ENCODE data around the gene WFDC12. TPM values are rescaled to one million over a fixed set of nuclear protein-coding genes. Genes with fewer than 3 reads are reported as not detected.

The WFDC12 gene
- total RNA-seq, 2 donors from 2014 or later: not detected

GRCh38 chr20:45154183-45154582, 29.9 kb upstream of the WFDC12 start:
- H3K9me3 Mint-ChIP-seq: peaks cover 30% of the 10 kb centered on the region
- H3K27me3 Mint-ChIP-seq (ENCODE audit: insufficient read depth): peaks cover 19% of the 10 kb centered on the region
- no peak overlapping the region for H3K27ac Mint-ChIP-seq
- H3K4me3 Mint-ChIP-seq: no peak overlapping the region
- no peak for DNase-seq
- H3K4me1 ChIP-seq (ENCODE audit: control insufficient read depth, insufficient read depth, low read length): no peaks in the 10 kb centered on the region
- H3K4me3 ChIP-seq (ENCODE audit: low read length): no peak overlapping the region
- peak; percentile 53 for TF ChIP-seq CTCF (conservative IDR thresholded peaks at IDR 0.05)
- H3K4me1 Mint-ChIP-seq: peaks cover 3% of the 10 kb centered on the region
- H3K27me3 ChIP-seq (ENCODE audit: control insufficient read depth, insufficient read depth, low read length, poor library complexity, severe bottlenecking): peaks cover 18% of the 10 kb centered on the region
- H3K9me3 ChIP-seq (ENCODE audit: control insufficient read depth, low read length): peaks cover 9% of the 10 kb centered on the region
- WGBS, 2 experiments (ENCODE audit: insufficient coverage in 1 of 2, insufficient read length in 1 of 2): 73 to 77% methylated on average over 3 of the region's 3 CpGs
- H3K27ac ChIP-seq (ENCODE audit: low read depth, low read length): no peak overlapping the region
- H3K36me3 ChIP-seq (ENCODE audit: control insufficient read depth, insufficient read depth, low read length): no peaks in the 10 kb centered on the region
- no peak overlapping the region for H3K9ac ChIP-seq (ENCODE audit: extremely low read depth, low read length, poor library complexity, severe bottlenecking)
- no peaks in the 10 kb centered on the region for H3K36me3 Mint-ChIP-seq (ENCODE audit: low read depth)

- no peak overlapping the region for H3K27ac ChIP-seq (ENCODE audit: low read depth, low read length)
- Mint-ChIP-seq H3K27ac (no peak overlapping the region), H3K9me3 (peaks cover 26% of the 10 kb centered on the region), H3K4me3 (no peak overlapping the region), H3K4me1 (peaks cover 3% of the 10 kb centered on the region), H3K36me3 (ENCODE audit: low read depth) (no peaks in the 10 kb centered on the region), H3K27me3 (ENCODE audit: insufficient read depth) (peaks cover 23% of the 10 kb centered on the region)
- no peak overlapping the region for H3K4me3 ChIP-seq (ENCODE audit: low read length)
- TF ChIP-seq CTCF (conservative IDR thresholded peaks at IDR 0.05): no peak
- WGBS, 2 experiments (ENCODE audit: insufficient coverage in 1 of 2, insufficient read length in 1 of 2): 86 to 92% methylated on average over 1 of the region's 1 CpG
- DNase-seq: no peak
- H3K36me3 ChIP-seq (ENCODE audit: control insufficient read depth, insufficient read depth, low read length): no peaks in the 10 kb centered on the region
- peaks cover 7% of the 10 kb centered on the region for H3K9me3 ChIP-seq (ENCODE audit: control insufficient read depth, low read length)
- no peaks in the 10 kb centered on the region for H3K4me1 ChIP-seq (ENCODE audit: control insufficient read depth, insufficient read depth, low read length)
- peaks cover 22% of the 10 kb centered on the region for H3K27me3 ChIP-seq (ENCODE audit: control insufficient read depth, insufficient read depth, low read length, poor library complexity, severe bottlenecking)
- H3K9ac ChIP-seq (ENCODE audit: extremely low read depth, low read length, poor library complexity, severe bottlenecking): no peak overlapping the region
Measured at GRCh38 chr20:45153752-45154151, 29.5 kb upstream of the WFDC12 start.

DNA sequence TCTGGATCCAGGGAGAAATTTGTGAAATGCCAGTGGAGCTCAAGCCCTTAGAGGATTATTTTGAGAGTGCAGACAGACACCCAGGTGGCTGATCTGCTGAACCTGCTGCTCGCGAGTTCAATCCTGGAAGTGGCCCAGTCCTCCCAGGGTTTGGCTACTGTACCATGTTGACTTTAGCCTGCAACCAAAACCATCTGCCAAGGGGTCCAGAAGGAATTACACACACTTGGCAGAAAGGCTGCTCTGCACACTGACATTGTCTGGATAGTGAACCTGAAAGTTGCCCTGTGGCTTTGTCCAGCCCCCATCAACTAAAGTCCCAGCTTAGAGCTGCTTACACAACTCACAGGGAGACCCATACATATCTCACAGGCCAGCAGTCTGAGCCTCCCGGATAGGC, 28.9 kb upstream of the WFDC12 start:
- Mint-ChIP-seq H3K9me3 (peaks cover 21% of the 10 kb centered on the region), H3K27ac (no peak overlapping the region), H3K27me3 (ENCODE audit: insufficient read depth) (peaks cover 26% of the 10 kb centered on the region), H3K36me3 (ENCODE audit: low read depth) (no peaks in the 10 kb centered on the region), H3K4me1 (peaks cover 3% of the 10 kb centered on the region), H3K4me3 (no peak overlapping the region)
- Histone ChIP-seq H3K27me3 (ENCODE audit: control insufficient read depth, insufficient read depth, low read length, poor library complexity, severe bottlenecking) (peaks cover 26% of the 10 kb centered on the region), H3K4me1 (ENCODE audit: control insufficient read depth, insufficient read depth, low read length) (no peaks in the 10 kb centered on the region), H3K27ac (ENCODE audit: low read depth, low read length) (no peak overlapping the region), H3K36me3 (ENCODE audit: control insufficient read depth, insufficient read depth, low read length) (no peaks in the 10 kb centered on the region), H3K9ac (ENCODE audit: extremely low read depth, low read length, poor library complexity, severe bottlenecking) (no peak overlapping the region), H3K4me3 (ENCODE audit: low read length) (no peak overlapping the region), H3K9me3 (ENCODE audit: control insufficient read depth, low read length) (peaks cover 7% of the 10 kb centered on the region)
- DNase-seq: no peak
- TF ChIP-seq CTCF (conservative IDR thresholded peaks at IDR 0.05): no peak
- WGBS, 2 experiments (ENCODE audit: insufficient coverage in 1 of 2, insufficient read length in 1 of 2): 90 to 100% methylated on average over 2 to 3 of the region's 3 CpGs
